IPS-NIHi7 (cell line): ENCODE measurements around the gene NRTN.
"Not testable (repeated sequence)": the region's sequence is repeated elsewhere in the genome, so short reads cannot be mapped to it uniquely, and the experiment has no call there.

Experiments
- DNase-seq: peaks from one replicate; pipeline ENCODE4 v3.0.0; 2012; ENCODE audit warnings: mixed read lengths; ENCODE audit errors: extremely low spot score

NRTN gene

GRCh38 chr19:5865772-5866171 lies 60.9 kb downstream of the NRTN start:
- no peak for DNase-seq

GRCh38 chr19:5867201-5868136 lies 62.6 kb downstream of the NRTN start:
- peak; percentile 8 for DNase-seq

- DNase-seq, result no peak
Observed at GRCh38 chr19:5870986-5871394, 66.1 kb downstream of the NRTN start.

GRCh38 chr19:5873617-5874199 lies 68.8 kb downstream of the NRTN start:
- DNase-seq, result no peak

- DNase-seq, result not testable (repeated sequence)
Observed at GRCh38 chr19:5874496-5874895, 69.6 kb downstream of the NRTN start.

- no peak for DNase-seq
Observed at GRCh38 chr19:5877427-5877826, 72.6 kb downstream of the NRTN start.

- DNase-seq, result no peak
Observed at GRCh38 chr19:5877882-5878281, 73.0 kb downstream of the NRTN start.
